GM18508 (cell line): ENCODE measurements around the gene STPG4.

ENCODE experiments used
- ATAC-seq: cut with Tn5 transposase; IDR thresholded peaks from one replicate; pipeline ENCODE4 v1.9.1; 2021; ENCODE audit warnings: moderate number of reproducible peaks; ENCODE audit not compliant: insufficient read depth, unreplicated experiment

Gene STPG4

GRCh38 chr2:47058003-47058931, 96.8 kb downstream of the STPG4 start:
- ATAC-seq = no peak

- ATAC-seq = no peak
These were observed 97.5 kb downstream of the STPG4 start for GRCh38 chr2:47057687-47058002.

- ATAC-seq = no peak
These were observed 98.0 kb downstream of the STPG4 start for GRCh38 chr2:47056868-47057686.

- no peak for ATAC-seq
These were observed 98.7 kb downstream of the STPG4 start for GRCh38 chr2:47056374-47056773.

GRCh38 chr2:47054868-47055267, 100.2 kb downstream of the STPG4 start:
- ATAC-seq = no peak

GRCh38 chr2:47054036-47054555, 101.0 kb downstream of the STPG4 start:
- ATAC-seq = no peak

- no peak for ATAC-seq
These were observed 102.3 kb downstream of the STPG4 start for GRCh38 chr2:47052847-47053246.

- ATAC-seq = no peak
These were observed 103.5 kb downstream of the STPG4 start for GRCh38 chr2:47051562-47051961.

GRCh38 chr2:47050762-47051161, 104.3 kb downstream of the STPG4 start:
- ATAC-seq = no peak

GRCh38 chr2:47050021-47050760, 104.9 kb downstream of the STPG4 start:
- ATAC-seq = no peak

- ATAC-seq = no peak
These were observed 105.6 kb downstream of the STPG4 start for GRCh38 chr2:47049502-47049901.

GRCh38 chr2:47048801-47049480, 106.2 kb downstream of the STPG4 start:
- no peak for ATAC-seq

GRCh38 chr2:47046271-47046670, 108.8 kb downstream of the STPG4 start:
- no peak for ATAC-seq

- ATAC-seq = no peak
These were observed 111.2 kb downstream of the STPG4 start for GRCh38 chr2:47043891-47044239.

- ATAC-seq = no peak
These were observed 111.8 kb downstream of the STPG4 start for GRCh38 chr2:47043142-47043890.

GRCh38 chr2:47041891-47042684, 113.0 kb downstream of the STPG4 start:
- no peak for ATAC-seq

- no peak for ATAC-seq
These were observed 114.0 kb downstream of the STPG4 start for GRCh38 chr2:47041063-47041462.

GRCh38 chr2:47040651-47041050, 114.5 kb downstream of the STPG4 start:
- no peak for ATAC-seq
